Psoas muscle (tissue), 8 donors: ENCODE data around the gene RRAS2. TPM values are rescaled to one million over a fixed set of nuclear protein-coding genes. Genes with fewer than 3 reads are reported as not detected.

Experiments used
- ATAC-seq, 4 donors: fragments of 200-7000 bp; cut with Tn5 transposase; one replicate each; pipeline ENCODE4 v1.9.1; 2020; ENCODE audit warnings: moderate library complexity in 3 of 4, mild to moderate bottlenecking in 2 of 4
- DNase-seq, 2 donors: peaks; one replicate each; pipeline ENCODE4 v3.0.0-alpha.2; 2020
- H3K27ac ChIP-seq: fragments of 200-600 bp; one replicate; pipeline ENCODE4 v1.8.0; 2022
- H3K27me3 ChIP-seq, 3 donors: fragments of 200-600 bp in 1 of 3; one replicate each; pipeline versions ENCODE4 v1.6.1 to v1.8.0; 2013 to 2022; ENCODE audit warnings: low read length in 2 of 3, mild to moderate bottlenecking in 2 of 3, moderate library complexity in 1 of 3; ENCODE audit not compliant: insufficient read depth in 3 of 3
- H3K36me3 ChIP-seq, 2 donors: fragments of 200-600 bp in 1 of 2; one replicate each; pipeline versions ENCODE4 v1.6.1 to v1.8.0; 2013 to 2022; ENCODE audit warnings: low read depth in 1 of 2, mild to moderate bottlenecking in 1 of 2, moderate library complexity in 1 of 2; ENCODE audit not compliant: insufficient read depth in 1 of 2
- H3K4me1 ChIP-seq: fragments of 200-600 bp; one replicate; pipeline ENCODE4 v1.8.0; 2022
- H3K4me3 ChIP-seq: fragments of 200-600 bp; one replicate; pipeline ENCODE4 v1.8.0; 2022; ENCODE audit warnings: mild to moderate bottlenecking
- H3K9me3 ChIP-seq: fragments of 200-600 bp; one replicate; pipeline ENCODE4 v1.8.0; 2022
- CTCF ChIP-seq: fragments of 200-600 bp; IDR thresholded peaks from one replicate; pipeline ENCODE4 v1.8.0; 2022; ENCODE audit warnings: antibody characterized with exemption
- WGBS, 3 donors: extraction: QIAGEN DNeasy Blood & Tissue Kit; methylation state at CpG; one replicate each; pipeline versions ENCODE4 v1.1.6 to v1.1.7; 2013; 5-methylcytosine and 5-hydroxymethylcytosine counted together
- intact Hi-C, 2 donors: fragments of 100-400 bp; cut with DNase I; formaldehyde crosslinking; loops; one replicate each; pipeline versions ENCODE4 v1.11.0 to v1.14.2; 2022
- polyA plus RNA-seq, 3 donors: library from polyadenylated mRNA; stranded (reverse); fragments of 200-250 nt; gene quantifications; one replicate each; pipeline ENCODE4 v1.2.3, GENCODE V29; 2013
- total RNA-seq, 4 donors: library from RNA; stranded (reverse); fragmentation: NEBNext Ultra II Directional in 2 of 4; extraction: Animal tissue kit (Norgen Biotek cat#: 25700) in 2 of 4; gene quantifications; one replicate each; pipeline versions ENCODE4 v1.2.1 to v1.2.4, GENCODE V29; 2021 to 2023
- donor health status: healthy with polysubstance abuse.
- donor health status: DM: no; HTN: no; CAD: no; lungs with moderate emphysema.
- donor health status: Bipolar disorder and iron deficiency.
- donor health status: healthy.
- donor health status: DM: yes; HTN: yes; CAD: no.
- donor health status: DM: no; HTN: no; CAD: no.
- donor health status: DM: no; HTN: no; CAD: no.
- donor health status: DM: yes; HTN: yes; CAD: no.

Gene RRAS2
- total and polyA plus RNA-seq, 7 donors = 44.3 to 89.8 (median 54.0) TPM

DNA sequence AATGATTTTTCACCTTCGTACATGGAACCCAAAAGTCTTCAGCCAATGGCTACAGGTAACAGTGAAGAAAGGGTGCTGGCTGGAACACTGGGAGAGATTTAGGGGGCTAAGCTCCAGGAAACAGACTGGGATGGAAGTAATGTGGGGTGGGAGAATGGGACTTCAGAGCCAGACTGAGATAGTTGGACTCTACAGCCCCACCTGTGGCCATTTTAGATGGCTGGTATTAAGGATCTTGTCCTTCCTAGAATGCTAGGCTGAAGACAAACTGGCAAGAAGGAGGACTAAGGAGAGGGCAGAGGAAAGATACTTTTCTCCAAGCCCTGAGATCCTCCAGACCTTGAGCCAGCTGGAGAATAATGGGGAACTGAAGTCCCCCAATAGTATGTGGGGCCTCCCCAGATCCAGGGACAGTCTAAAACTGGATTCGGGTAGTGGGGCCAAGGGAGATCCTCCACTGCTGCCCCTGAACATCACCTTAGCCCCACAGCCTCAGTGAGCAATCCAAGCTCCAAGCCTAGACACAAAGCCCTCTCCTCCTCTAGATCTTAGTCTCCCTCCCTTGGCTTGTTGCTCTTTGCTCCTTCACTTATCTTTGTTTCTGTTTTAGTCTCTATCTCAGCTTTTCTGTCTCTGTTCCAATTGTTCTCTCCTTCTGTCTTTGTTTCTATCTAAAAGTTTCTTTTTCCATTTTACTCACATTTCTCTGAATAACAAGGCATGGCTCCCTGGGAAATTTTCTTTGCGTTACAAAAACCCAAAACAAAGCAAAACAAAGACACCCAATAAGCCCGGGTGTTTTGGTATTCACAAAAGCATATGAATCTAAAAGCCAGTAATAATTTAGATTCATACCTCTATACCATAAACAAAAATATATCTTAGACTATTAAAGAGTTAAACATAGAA is 16.2 kb upstream of the RRAS2 start:
- Histone ChIP-seq H3K27me3 (no peaks in the 10 kb centered on the region), H3K4me1 (peaks cover 35% of the 10 kb centered on the region), H3K27ac (peak overlapping the region; percentile 88), H3K9me3 (no peaks in the 10 kb centered on the region), H3K4me3 (no peak overlapping the region), H3K36me3 (no peaks in the 10 kb centered on the region)
- TF ChIP-seq CTCF = peak; percentile 12
- intact Hi-C loops = no loop called here
- DNase-seq = no peak
- 68 to 76% (median 72%) methylated on average over 4 of the region's 4 CpGs for WGBS, 3 donors
- ATAC-seq = no peak

DNA sequence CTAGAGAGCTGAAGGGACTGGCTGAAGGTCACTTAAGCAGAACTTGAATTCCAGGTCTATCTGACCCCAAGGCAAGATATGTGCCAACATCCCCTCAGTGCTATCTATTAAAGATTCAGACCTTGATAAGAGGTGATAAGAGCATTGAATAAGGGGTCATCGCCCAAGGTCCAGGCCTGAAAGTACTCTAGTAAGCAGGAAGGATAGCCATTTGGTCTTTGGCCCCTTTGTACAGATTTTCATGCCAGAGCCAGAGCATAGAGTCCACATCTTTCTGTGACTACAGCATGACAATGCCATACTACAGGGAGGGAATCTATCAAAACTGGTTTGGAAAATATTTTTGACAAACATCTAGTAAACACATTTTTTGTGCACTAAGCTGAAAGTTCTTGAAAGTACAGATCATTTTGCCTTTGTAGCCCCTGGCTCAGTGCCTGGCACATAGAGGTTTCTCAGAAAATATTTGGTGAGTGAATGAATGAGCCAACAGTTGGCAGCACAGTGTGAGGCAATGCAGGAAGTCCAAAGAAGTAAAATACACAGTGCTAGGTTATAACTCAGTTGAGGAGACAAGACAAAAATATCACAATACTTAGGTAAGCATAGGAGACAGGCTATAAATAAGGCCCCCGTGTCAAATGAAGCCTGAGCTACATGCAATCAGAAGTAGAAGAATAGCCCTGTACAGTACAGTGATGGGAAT is 15.1 kb upstream of the RRAS2 start:
- H3K4me1 ChIP-seq = peaks cover 35% of the 10 kb centered on the region
- 42 to 46% (median 44%) methylated on average over 2 of the region's 2 CpGs for WGBS, 3 donors
- intact Hi-C loops = no loop called here
- H3K4me3 ChIP-seq = no peak overlapping the region
- peak; percentile 58 to 68 for DNase-seq
- H3K27ac ChIP-seq = peak overlapping the region; percentile 88
- H3K9me3 ChIP-seq = no peaks in the 10 kb centered on the region
- H3K36me3 ChIP-seq = no peaks in the 10 kb centered on the region
- ATAC-seq = peak; percentile 95 to 98 (median 96)
- TF ChIP-seq CTCF = no peak
- H3K27me3 ChIP-seq = no peaks in the 10 kb centered on the region

DNA sequence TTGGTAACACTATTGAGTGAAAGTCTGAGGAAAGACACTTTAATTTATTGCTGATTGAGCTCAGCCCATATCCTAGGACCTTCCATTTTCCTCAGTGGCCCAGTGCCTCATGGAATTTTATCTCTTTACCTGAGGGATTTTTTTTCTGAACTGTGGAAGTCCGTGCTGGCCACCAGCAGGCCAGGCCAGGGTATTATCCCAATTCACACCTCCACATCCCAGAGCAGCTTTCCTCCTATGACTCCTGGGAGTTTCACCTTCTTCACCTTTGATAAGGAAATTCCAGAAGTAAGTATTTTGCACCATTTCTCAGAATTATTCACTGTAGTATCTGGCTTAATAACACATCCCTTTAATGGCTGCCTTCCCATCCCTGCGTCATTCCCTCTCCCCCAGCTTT is 13.0 kb upstream of the RRAS2 start:
- intact Hi-C loops = no loop called here
- no peaks in the 10 kb centered on the region for H3K27me3 ChIP-seq
- TF ChIP-seq CTCF = no peak
- no peak for DNase-seq
- no peaks in the 10 kb centered on the region for H3K9me3 ChIP-seq
- H3K36me3 ChIP-seq = no peaks in the 10 kb centered on the region
- H3K27ac ChIP-seq = no peak overlapping the region
- ATAC-seq = no peak
- peaks cover 28% of the 10 kb centered on the region for H3K4me1 ChIP-seq
- WGBS, 3 donors = 67 to 84% (median 81%) methylated on average over 2 of the region's 2 CpGs
- H3K4me3 ChIP-seq = no peak overlapping the region

DNA sequence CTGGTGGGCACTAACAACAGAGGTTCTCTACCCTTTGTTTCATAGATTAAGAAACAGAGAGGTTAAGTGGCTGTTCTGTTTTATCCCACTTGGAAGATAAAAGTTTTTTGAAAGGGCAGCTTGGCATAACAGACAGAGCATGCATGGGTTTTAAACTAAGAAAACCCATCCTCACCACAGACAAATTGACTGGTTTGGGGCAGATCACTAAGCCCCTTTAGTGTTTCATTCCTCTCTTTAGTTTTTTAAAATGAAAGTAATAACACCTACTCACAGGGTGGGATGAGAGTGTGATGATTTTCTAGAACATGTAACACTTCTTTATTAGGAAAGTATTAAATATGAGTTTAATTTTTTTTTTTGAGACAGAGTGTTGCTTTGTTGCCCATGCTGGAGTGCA is 12.3 kb upstream of the RRAS2 start:
- no peaks in the 10 kb centered on the region for H3K27me3 ChIP-seq
- no peak for TF ChIP-seq CTCF
- no peaks in the 10 kb centered on the region for H3K36me3 ChIP-seq
- no peak overlapping the region for H3K4me3 ChIP-seq
- DNase-seq = no peak
- intact Hi-C loops = no loop called here
- H3K9me3 ChIP-seq = no peaks in the 10 kb centered on the region
- no peak overlapping the region for H3K27ac ChIP-seq
- H3K4me1 ChIP-seq = peaks cover 26% of the 10 kb centered on the region
- no peak for ATAC-seq
